Right lobe of liver (tissue), 6 donors: ENCODE results near the gene CRISPLD2. TPM values are rescaled to one million over a fixed set of nuclear protein-coding genes. Genes with fewer than 3 reads are reported as not detected.
A peak's percentile ranks its signal among the peaks of the same experiment; 100 is the strongest.

Source experiments
- ATAC-seq, 4 donors: fragments of 200-7000 bp; cut with Tn5 transposase; one replicate each; pipeline ENCODE4 v1.9.1; 2020; ENCODE audit warnings: mild to moderate bottlenecking in 4 of 4, moderate library complexity in 4 of 4
- DNase-seq, 3 donors: peaks; one replicate each; pipeline ENCODE4 v3.0.0-alpha.2; 2020
- H3K27ac ChIP-seq, 3 donors: fragments of 200-600 bp; one replicate each; pipeline ENCODE4 v1.8.0; 2022
- H3K27me3 ChIP-seq, 2 donors: fragments of 200-600 bp; one replicate each; pipeline ENCODE4 v1.8.0; 2022
- H3K36me3 ChIP-seq, 4 donors: fragments of 200-600 bp; sonication (generic) in 1 of 4; one replicate each; pipeline versions ENCODE4 v1.5.1 to v1.8.0; 2017 to 2022; ENCODE audit warnings: control low read depth in 1 of 4
- H3K4me1 ChIP-seq, 4 donors: fragments of 200-600 bp; sonication (generic) in 1 of 4; one replicate each; pipeline versions ENCODE4 v1.5.1 to v1.8.0; 2017 to 2022; ENCODE audit warnings: control low read depth in 1 of 4
- H3K4me3 ChIP-seq, 3 donors: fragments of 200-600 bp; one replicate each; pipeline ENCODE4 v1.8.0; 2022
- H3K9me3 ChIP-seq, 4 donors: fragments of 200-600 bp; sonication (generic) in 1 of 4; one replicate each; pipeline versions ENCODE4 v1.5.1 to v1.8.0; 2017 to 2022; ENCODE audit warnings: control low read depth in 1 of 4
- POLR2A ChIP-seq: fragments of 450-650 bp; IDR thresholded peaks from one replicate; pipeline ENCODE4 v1.6.1; 2017; ENCODE audit warnings: antibody characterized with exemption, mild to moderate bottlenecking
- WGBS: methylation state at CpG from one replicate; pipeline ENCODE4 v1.1.6; 2018; ENCODE audit warnings: low coverage, low lambda C conversion rate; ENCODE audit not compliant: insufficient coverage; ENCODE audit errors: missing lambda C conversion rate; 5-methylcytosine and 5-hydroxymethylcytosine counted together
- intact Hi-C, 2 donors: fragments of 100-400 bp; cut with DNase I; formaldehyde crosslinking; loops; one replicate each; pipeline versions ENCODE4 v1.11.2 to v1.14.1; 2022
- total RNA-seq, 6 experiments: library from RNA; depleted of rRNA in 2 of 6; stranded (reverse); fragments of >200 nt in 2 of 6; fragmentation: NEBNext Ultra II Directional in 3 of 6; extraction: Animal tissue kit (Norgen Biotek cat#: 25700) in 3 of 6; gene quantifications; one replicate each; pipeline versions ENCODE4 v1.1.0 to v1.2.4, GENCODE V29; 2016 to 2023
- TF ChIP-seq, protein P1 (sequence below), 4 donors: fragments of 200-600 bp in 3 of 4; fragments of 450-650 bp in 1 of 4; IDR thresholded peaks; one replicate each; pipeline versions ENCODE4 v1.5.1 to v1.8.0; 2016 to 2022; ENCODE audit warnings: antibody characterized with exemption in 4 of 4, mild to moderate bottlenecking in 2 of 4
- donor health status: DM: no; HTN: yes; CAD: no.
- donor health status: DM: no; HTN: no; CAD: no.
- donor health status: DM: no; HTN: no; CAD: no.
- donor health status: DM: no; HTN: yes; CAD: no.
- donor health status: DM: no; HTN: yes; CAD: no.

The CRISPLD2 gene
- total RNA-seq, 6 experiments from 2014 or later: 2.9 to 14.8 (median 8.9) TPM

DNA sequence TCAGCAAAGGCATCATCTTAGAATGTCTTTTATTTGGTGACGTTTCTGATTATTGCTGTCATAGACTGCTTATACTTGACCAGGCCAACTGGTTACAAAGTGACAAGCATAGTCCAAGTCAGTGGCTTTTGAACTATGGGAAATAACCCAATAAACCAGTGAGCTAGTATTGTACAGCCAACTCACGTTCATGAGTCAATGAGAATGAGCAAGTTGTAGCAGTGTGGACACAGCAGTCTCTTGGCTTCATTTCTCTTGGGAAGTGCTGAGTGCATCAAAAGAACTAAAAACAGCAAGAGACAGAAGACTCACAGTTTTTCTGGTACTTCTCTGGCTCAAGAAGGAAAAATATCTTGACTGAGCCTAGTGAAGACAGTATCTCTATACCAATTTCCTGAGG, 36.9 kb upstream of the CRISPLD2 start:
- H3K27me3 ChIP-seq: no peaks in the 10 kb centered on the region
- ATAC-seq (peak in 1 of 4 donors; percentile 30), DNase-seq (no peak)
- 40% methylated on average over 2 of the region's 2 CpGs for WGBS
- intact Hi-C loops: no loop called here
- H3K4me1 ChIP-seq: no peaks in the 10 kb centered on the region
- TF ChIP-seq, protein P1, sequence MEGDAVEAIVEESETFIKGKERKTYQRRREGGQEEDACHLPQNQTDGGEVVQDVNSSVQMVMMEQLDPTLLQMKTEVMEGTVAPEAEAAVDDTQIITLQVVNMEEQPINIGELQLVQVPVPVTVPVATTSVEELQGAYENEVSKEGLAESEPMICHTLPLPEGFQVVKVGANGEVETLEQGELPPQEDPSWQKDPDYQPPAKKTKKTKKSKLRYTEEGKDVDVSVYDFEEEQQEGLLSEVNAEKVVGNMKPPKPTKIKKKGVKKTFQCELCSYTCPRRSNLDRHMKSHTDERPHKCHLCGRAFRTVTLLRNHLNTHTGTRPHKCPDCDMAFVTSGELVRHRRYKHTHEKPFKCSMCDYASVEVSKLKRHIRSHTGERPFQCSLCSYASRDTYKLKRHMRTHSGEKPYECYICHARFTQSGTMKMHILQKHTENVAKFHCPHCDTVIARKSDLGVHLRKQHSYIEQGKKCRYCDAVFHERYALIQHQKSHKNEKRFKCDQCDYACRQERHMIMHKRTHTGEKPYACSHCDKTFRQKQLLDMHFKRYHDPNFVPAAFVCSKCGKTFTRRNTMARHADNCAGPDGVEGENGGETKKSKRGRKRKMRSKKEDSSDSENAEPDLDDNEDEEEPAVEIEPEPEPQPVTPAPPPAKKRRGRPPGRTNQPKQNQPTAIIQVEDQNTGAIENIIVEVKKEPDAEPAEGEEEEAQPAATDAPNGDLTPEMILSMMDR (IDR thresholded peaks at IDR 0.05): no peak
- no peak for TF ChIP-seq POLR2A
- no peak overlapping the region for H3K4me3 ChIP-seq
- H3K9me3 ChIP-seq: no peaks in the 10 kb centered on the region
- H3K27ac ChIP-seq: no peak overlapping the region
- H3K36me3 ChIP-seq: peaks cover 0 to 17% (median 3%) of the 10 kb centered on the region in 4 donors

GRCh38 chr16:84785843-84786581, 33.8 kb upstream of the CRISPLD2 start:
- 58% methylated on average over 5 of the region's 11 CpGs for WGBS
- H3K27ac ChIP-seq: no peak overlapping the region
- H3K4me1 ChIP-seq: no peaks in the 10 kb centered on the region
- peak in 2 of 4 donors; percentile 11 to 15 for ATAC-seq
- H3K27me3 ChIP-seq: no peaks in the 10 kb centered on the region
- no peaks in the 10 kb centered on the region for H3K9me3 ChIP-seq
- H3K36me3 ChIP-seq: no peaks in the 10 kb centered on the region
- TF ChIP-seq, protein P1 (IDR thresholded peaks at IDR 0.05): no peak
- TF ChIP-seq POLR2A: no peak
- intact Hi-C loops: no loop called here
- DNase-seq: peak in 1 of 3 donors; percentile 42
- no peak overlapping the region for H3K4me3 ChIP-seq

DNA sequence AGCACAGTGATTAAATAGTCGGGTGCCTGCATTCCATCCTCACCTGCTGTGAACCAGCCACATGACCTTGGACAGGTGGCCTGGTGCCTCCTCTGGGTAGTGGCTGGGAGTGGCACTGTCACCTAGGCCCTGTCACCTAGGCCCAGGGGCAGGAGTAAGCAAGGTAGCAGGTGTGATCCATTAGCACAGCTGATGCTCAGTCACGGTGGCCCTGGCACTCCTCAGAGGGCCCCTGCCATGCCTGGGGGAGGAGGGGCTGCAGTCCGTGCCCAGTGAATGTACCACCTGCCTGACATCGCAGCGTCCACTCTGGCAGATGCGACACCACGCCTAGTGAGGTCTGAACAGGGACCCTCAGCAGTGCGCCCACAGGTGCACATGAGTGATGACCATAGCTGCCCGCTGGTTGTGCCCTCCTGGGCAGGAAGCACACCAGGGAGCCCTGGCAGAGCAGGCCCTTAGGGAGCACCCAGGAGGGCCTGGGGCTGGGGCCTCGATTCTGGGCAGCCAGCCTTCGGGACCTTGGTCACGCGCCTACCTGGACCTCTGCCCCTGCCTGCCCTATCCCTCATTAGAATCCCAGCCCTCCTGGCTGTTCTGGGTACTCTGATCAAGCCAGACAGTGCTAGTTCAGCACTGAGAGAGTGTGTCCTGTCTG, 33.1 kb upstream of the CRISPLD2 start:
- no peaks in the 10 kb centered on the region for H3K9me3 ChIP-seq
- no peaks in the 10 kb centered on the region for H3K36me3 ChIP-seq
- no peaks in the 10 kb centered on the region for H3K27me3 ChIP-seq
- no peak for TF ChIP-seq POLR2A
- TF ChIP-seq, protein P1 (IDR thresholded peaks at IDR 0.05): no peak
- no peak overlapping the region for H3K4me3 ChIP-seq
- WGBS: 60% methylated on average over 2 of the region's 13 CpGs
- peak in 1 of 3 donors; percentile 27 for DNase-seq
- no peak overlapping the region for H3K27ac ChIP-seq
- ATAC-seq: peak in 2 of 4 donors; percentile 26 to 29
- no peaks in the 10 kb centered on the region for H3K4me1 ChIP-seq
- intact Hi-C loops: no loop called here

GRCh38 chr16:84787263-84787622, 32.5 kb upstream of the CRISPLD2 start:
- no peaks in the 10 kb centered on the region for H3K9me3 ChIP-seq
- 78% methylated on average over 3 of the region's 5 CpGs for WGBS
- H3K27me3 ChIP-seq: no peaks in the 10 kb centered on the region
- no peaks in the 10 kb centered on the region for H3K36me3 ChIP-seq
- no peaks in the 10 kb centered on the region for H3K4me1 ChIP-seq
- intact Hi-C loops: no loop called here
- H3K27ac ChIP-seq: no peak overlapping the region
- TF ChIP-seq, protein P1 (IDR thresholded peaks at IDR 0.05): no peak
- TF ChIP-seq POLR2A: no peak
- H3K4me3 ChIP-seq: no peak overlapping the region
- DNase-seq: no peak
- ATAC-seq: no peak
